Measurements from ENCODE around the gene PPP1R13B.

Gene PPP1R13B

DNA sequence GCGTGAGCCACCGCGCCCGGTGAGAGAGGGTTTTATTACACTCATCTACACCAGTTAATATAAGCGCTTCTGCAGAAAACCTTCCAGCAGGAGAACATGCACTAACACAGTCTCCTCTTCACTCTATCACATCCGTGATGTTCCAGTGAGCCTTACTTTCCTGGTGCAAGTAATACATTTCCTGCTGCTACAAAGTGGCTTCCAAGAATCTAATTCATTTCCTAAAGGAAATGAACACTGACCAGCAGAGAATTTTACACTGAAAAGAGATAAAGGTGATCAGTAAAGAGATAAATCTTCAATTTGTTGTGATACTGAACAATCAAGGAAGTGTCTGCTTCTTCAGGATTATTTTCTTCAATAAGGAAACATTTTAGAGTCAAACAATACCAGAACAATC is 92.3 kb downstream of the PPP1R13B start:
- no peak for DNase-seq
- H3K27ac Mint-ChIP-seq, result no peak overlapping the region
- H3K4me3 Mint-ChIP-seq, result no peak overlapping the region
- peaks cover 2% of the 10 kb centered on the region for H3K27me3 Mint-ChIP-seq (ENCODE audit: low read depth, poor library complexity)
- H3K36me3 Mint-ChIP-seq (ENCODE audit: low read depth), result no peaks in the 10 kb centered on the region
- no peaks in the 10 kb centered on the region for H3K9me3 Mint-ChIP-seq
- H3K4me1 Mint-ChIP-seq, result peaks cover under 1% of the 10 kb centered on the region
- no peak for TF ChIP-seq CTCF (IDR thresholded peaks at IDR 0.05)

DNA sequence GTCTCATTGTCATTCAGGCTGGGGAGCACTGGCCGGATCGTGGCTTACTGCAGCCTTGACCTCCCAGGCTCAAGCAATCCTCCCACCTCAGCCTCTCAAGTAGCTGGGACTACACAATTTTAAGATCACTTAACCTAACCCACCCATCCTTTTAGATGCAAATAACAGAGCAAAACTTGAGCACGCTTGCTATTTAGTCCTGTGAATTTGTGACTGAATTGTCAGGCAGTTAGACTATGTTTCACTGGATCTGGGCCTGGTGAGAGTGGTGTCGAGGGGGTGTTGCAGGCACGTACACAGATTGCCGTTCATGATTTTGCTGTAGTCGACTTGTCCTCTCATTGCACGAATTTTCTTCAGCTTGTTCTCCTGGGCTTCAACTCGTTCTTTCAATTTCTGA is 93.6 kb downstream of the PPP1R13B start:
- peaks cover 2% of the 10 kb centered on the region for H3K27me3 Mint-ChIP-seq (ENCODE audit: low read depth, poor library complexity)
- TF ChIP-seq CTCF (IDR thresholded peaks at IDR 0.05), result no peak
- no peak for DNase-seq
- no peaks in the 10 kb centered on the region for H3K4me1 Mint-ChIP-seq
- H3K9me3 Mint-ChIP-seq, result no peaks in the 10 kb centered on the region
- H3K36me3 Mint-ChIP-seq (ENCODE audit: low read depth), result peaks cover 4% of the 10 kb centered on the region
- peak overlapping the region; percentile 33 for H3K27ac Mint-ChIP-seq
- H3K4me3 Mint-ChIP-seq, result no peak overlapping the region

- Mint-ChIP-seq H3K27ac (no peak overlapping the region), H3K4me1 (no peaks in the 10 kb centered on the region), H3K4me3 (no peak overlapping the region), H3K9me3 (no peaks in the 10 kb centered on the region), H3K27me3 (ENCODE audit: low read depth, poor library complexity) (peaks cover 9% of the 10 kb centered on the region), H3K36me3 (ENCODE audit: low read depth) (peaks cover 4% of the 10 kb centered on the region)
- DNase-seq, result no peak
- TF ChIP-seq CTCF (IDR thresholded peaks at IDR 0.05), result no peak
These were observed 97.5 kb downstream of the PPP1R13B start for GRCh38 chr14:103749860-103750259.

DNA sequence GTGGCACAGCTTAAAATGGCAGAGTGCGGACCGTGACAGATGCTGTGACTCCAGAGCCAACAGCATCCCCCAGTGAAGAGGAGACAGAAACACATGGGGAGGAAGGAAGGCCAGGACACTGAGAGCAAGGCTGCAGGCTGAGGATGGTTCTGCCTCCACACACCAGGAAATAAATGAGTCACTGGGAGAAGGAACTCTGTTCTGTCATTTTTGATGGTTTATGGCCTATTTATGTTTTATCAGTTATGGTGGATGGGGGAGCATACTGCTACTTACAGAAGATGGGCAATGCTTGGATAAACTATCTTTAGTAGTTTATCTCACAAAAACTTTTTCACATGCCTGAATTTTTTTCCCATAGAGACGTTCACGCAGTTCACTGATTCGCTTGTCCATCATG is 97.9 kb downstream of the PPP1R13B start:
- DNase-seq, result no peak
- H3K9me3 Mint-ChIP-seq, result no peaks in the 10 kb centered on the region
- no peak overlapping the region for H3K4me3 Mint-ChIP-seq
- no peak for TF ChIP-seq CTCF (IDR thresholded peaks at IDR 0.05)
- H3K36me3 Mint-ChIP-seq (ENCODE audit: low read depth), result peaks cover 4% of the 10 kb centered on the region
- H3K27ac Mint-ChIP-seq, result no peak overlapping the region
- peaks cover 9% of the 10 kb centered on the region for H3K27me3 Mint-ChIP-seq (ENCODE audit: low read depth, poor library complexity)
- H3K4me1 Mint-ChIP-seq, result no peaks in the 10 kb centered on the region

DNA sequence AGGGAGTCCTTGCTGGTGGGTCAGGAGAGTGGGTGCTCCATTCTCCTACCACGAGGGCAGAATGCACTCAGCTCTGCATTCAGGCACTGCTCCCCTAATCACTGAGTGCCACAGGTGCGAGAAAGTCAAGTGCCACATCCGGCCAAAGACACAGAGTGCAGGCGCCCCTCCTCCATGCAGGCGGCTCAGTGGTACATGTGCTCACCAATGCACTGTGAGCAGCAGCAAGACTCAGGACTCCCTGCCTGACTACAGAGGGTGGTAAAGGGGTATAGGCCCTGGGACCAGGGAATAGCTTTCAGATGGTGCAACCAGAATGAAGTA is 98.9 kb downstream of the PPP1R13B start:
- H3K27ac Mint-ChIP-seq, result no peak overlapping the region
- DNase-seq, result no peak
- no peak for TF ChIP-seq CTCF (IDR thresholded peaks at IDR 0.05)
- peaks cover 14% of the 10 kb centered on the region for H3K27me3 Mint-ChIP-seq (ENCODE audit: low read depth, poor library complexity)
- H3K36me3 Mint-ChIP-seq (ENCODE audit: low read depth), result peaks cover 4% of the 10 kb centered on the region
- no peak overlapping the region for H3K4me3 Mint-ChIP-seq
- H3K4me1 Mint-ChIP-seq, result no peaks in the 10 kb centered on the region
- H3K9me3 Mint-ChIP-seq, result no peaks in the 10 kb centered on the region

DNA sequence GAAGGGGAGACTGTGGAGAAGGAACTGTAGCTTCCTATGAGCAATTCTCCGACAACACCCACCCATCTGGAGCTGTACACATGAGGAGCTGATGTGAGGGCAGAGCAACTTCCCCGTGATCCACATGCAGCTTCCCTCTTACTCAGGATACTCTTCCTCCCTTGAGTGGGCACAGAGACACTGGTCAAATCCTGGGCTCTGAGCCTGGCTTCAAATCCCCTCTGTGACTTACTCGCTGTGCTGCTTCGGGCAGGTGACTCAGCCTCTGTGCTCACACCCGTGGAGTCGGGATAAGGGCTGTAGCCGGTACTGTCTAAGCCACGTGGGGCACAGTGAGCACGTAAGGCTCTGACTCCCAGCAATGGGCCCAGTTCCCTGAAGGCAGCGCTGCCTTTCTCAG is 100.7 kb downstream of the PPP1R13B start:
- TF ChIP-seq CTCF (IDR thresholded peaks at IDR 0.05), result no peak
- H3K9me3 Mint-ChIP-seq, result no peaks in the 10 kb centered on the region
- H3K4me3 Mint-ChIP-seq, result no peak overlapping the region
- no peaks in the 10 kb centered on the region for H3K4me1 Mint-ChIP-seq
- no peak overlapping the region for H3K27ac Mint-ChIP-seq
- H3K36me3 Mint-ChIP-seq (ENCODE audit: low read depth), result peaks cover 5% of the 10 kb centered on the region
- H3K27me3 Mint-ChIP-seq (ENCODE audit: low read depth, poor library complexity), result peaks cover 14% of the 10 kb centered on the region
- no peak for DNase-seq
